Glutamatergic neuron (in vitro differentiated cells): ENCODE data around the gene BLTP2. TPM values are rescaled to one million over a fixed set of nuclear protein-coding genes. Genes with fewer than 3 reads are reported as not detected.
A peak's percentile ranks its signal among the peaks of the same experiment; 100 is the strongest.
"Not testable (repeated sequence)": the region's sequence is repeated elsewhere in the genome, so short reads cannot be mapped to it uniquely, and the experiment has no call there.

ENCODE experiments used
- DNase-seq: peaks from one replicate; pipeline ENCODE4 v3.0.0; 2022
- H3K27ac Mint-ChIP-seq: one replicate; pipeline ENCODE4 v1.8.0; 2020; ENCODE audit warnings: mild to moderate bottlenecking, mixed read lengths, inconsistent platforms; ENCODE audit not compliant: unreplicated experiment
- H3K27me3 Mint-ChIP-seq: one replicate; pipeline ENCODE4 v1.8.0; 2020; ENCODE audit warnings: mild to moderate bottlenecking, moderate library complexity, mixed read lengths, inconsistent platforms; ENCODE audit not compliant: unreplicated experiment
- H3K36me3 Mint-ChIP-seq: one replicate; pipeline ENCODE4 v1.8.0; 2020; ENCODE audit warnings: mild to moderate bottlenecking, mixed read lengths, inconsistent platforms; ENCODE audit not compliant: unreplicated experiment
- H3K4me1 Mint-ChIP-seq: one replicate; pipeline ENCODE4 v1.8.0; 2020; ENCODE audit warnings: mild to moderate bottlenecking, low read depth, mixed read lengths, inconsistent platforms; ENCODE audit not compliant: unreplicated experiment
- H3K4me3 Mint-ChIP-seq: one replicate; pipeline ENCODE4 v1.8.0; 2020; ENCODE audit warnings: mild to moderate bottlenecking, mixed read lengths, inconsistent platforms; ENCODE audit not compliant: unreplicated experiment
- H3K9me3 Mint-ChIP-seq: one replicate; pipeline ENCODE4 v1.8.0; 2020; ENCODE audit warnings: mild to moderate bottlenecking, moderate library complexity, mixed read lengths, inconsistent platforms; ENCODE audit not compliant: unreplicated experiment
- total RNA-seq: library from RNA; stranded (reverse); fragmentation: NEBNext Ultra II Directional; extraction: Animal tissue kit (Norgen Biotek cat#: 25700); gene quantifications from one replicate; pipeline ENCODE4 v1.2.1, GENCODE V29; 2021; ENCODE audit not compliant: unreplicated experiment
- TF ChIP-seq, protein P1 (sequence below): fragments of 200-600 bp; sonication (generic); IDR thresholded peaks from one replicate; pipeline ENCODE4 v1.5.0; 2021; ENCODE audit not compliant: partially characterized antibody, unreplicated experiment

BLTP2 gene
- total RNA-seq, 1 donor from 2014 or later = 181 TPM

DNA sequence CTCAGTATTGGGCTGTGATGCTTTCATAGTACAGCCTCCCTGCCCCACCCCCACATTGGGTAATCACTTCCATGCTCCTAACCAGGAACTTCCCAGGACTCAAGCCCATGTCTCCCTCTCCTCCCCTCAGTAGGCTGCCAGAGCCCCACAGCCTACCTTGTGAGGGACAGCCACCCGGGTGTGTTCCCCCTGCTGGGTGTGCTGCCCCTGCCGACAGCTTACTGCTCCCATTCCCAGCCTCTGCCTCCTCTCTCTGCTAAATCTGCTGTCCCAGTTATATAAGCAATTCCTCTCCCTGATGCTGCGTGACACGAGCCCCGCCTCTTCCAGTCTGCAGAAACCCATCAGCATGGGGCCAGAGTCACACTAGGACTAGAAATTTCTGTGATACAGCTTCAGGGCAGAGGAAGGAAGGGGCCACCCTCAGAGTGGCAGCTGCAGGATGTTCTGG is 31.0 kb downstream of the BLTP2 start, which contains the start of gene RSKR:
RSKR (minus strand) TSS at position 255 of the 451 bp plus-strand sequence; CDS start at position 231, 24 bp downstream.
- Mint-ChIP-seq H3K27ac (peak within 1 kb of the TSS; percentile 64), H3K36me3 (peaks cover 4% of the 10 kb centered on the region), H3K4me3 (peak within 1 kb of the TSS; percentile 30), H3K9me3 (peaks cover 3% of the 10 kb centered on the region), H3K4me1 (peaks cover 3% of the 10 kb centered on the region), H3K27me3 (peaks cover 3% of the 10 kb centered on the region)
- DNase-seq = no peak
- TF ChIP-seq, protein P1, sequence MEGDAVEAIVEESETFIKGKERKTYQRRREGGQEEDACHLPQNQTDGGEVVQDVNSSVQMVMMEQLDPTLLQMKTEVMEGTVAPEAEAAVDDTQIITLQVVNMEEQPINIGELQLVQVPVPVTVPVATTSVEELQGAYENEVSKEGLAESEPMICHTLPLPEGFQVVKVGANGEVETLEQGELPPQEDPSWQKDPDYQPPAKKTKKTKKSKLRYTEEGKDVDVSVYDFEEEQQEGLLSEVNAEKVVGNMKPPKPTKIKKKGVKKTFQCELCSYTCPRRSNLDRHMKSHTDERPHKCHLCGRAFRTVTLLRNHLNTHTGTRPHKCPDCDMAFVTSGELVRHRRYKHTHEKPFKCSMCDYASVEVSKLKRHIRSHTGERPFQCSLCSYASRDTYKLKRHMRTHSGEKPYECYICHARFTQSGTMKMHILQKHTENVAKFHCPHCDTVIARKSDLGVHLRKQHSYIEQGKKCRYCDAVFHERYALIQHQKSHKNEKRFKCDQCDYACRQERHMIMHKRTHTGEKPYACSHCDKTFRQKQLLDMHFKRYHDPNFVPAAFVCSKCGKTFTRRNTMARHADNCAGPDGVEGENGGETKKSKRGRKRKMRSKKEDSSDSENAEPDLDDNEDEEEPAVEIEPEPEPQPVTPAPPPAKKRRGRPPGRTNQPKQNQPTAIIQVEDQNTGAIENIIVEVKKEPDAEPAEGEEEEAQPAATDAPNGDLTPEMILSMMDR = no peak

DNA sequence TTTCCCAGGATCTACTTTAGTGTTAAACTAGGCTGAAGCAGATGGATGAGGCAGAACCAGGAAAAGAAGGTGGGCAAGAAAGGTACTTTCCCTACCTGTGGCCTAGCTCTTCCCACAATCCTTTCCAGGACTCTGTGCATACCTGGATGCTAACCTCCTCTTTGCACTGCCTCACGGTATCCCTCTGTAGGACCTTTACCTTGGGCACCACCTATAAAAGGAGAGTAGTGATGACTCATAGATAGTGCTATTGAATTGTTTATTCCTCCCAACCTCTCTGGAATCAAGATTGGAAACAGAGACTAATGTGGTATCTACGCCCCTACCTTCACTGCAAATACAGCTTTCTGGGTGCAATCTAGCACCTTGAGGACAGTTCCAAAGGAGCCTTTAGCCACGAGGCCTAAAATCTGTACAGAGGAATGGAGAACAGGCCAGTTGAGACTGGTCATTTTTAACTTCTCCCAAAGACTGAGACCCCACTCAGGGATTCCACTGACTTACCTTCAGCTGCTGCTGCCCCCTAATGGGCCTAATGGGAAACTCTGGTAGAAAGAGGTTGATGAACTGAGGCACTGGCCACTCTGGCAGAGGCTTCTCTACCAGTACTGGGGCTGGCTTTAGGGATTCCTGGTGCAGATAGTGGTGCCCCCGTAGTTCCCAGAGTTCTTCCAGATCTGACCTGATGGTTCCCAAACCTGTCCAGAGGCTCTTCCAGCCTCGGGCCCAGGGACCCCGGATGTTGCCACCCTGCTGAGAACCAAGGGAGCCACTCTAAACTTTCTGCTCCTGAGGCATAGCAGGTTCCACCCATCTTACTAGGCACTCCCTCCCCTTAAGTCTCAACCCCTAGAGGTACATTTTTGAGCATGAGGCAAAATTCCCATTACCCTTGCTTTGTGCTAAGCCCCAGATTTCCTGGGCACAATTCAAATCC is 31.8 kb downstream of the BLTP2 start:
- Mint-ChIP-seq H3K36me3 (peaks cover 4% of the 10 kb centered on the region), H3K4me1 (peaks cover 3% of the 10 kb centered on the region), H3K4me3 (peak overlapping the region; percentile 30), H3K9me3 (peaks cover 3% of the 10 kb centered on the region), H3K27me3 (peaks cover 3% of the 10 kb centered on the region), H3K27ac (peak overlapping the region; percentile 64)
- TF ChIP-seq, protein P1 = peak; percentile 71
- DNase-seq = peak; percentile 60

DNA sequence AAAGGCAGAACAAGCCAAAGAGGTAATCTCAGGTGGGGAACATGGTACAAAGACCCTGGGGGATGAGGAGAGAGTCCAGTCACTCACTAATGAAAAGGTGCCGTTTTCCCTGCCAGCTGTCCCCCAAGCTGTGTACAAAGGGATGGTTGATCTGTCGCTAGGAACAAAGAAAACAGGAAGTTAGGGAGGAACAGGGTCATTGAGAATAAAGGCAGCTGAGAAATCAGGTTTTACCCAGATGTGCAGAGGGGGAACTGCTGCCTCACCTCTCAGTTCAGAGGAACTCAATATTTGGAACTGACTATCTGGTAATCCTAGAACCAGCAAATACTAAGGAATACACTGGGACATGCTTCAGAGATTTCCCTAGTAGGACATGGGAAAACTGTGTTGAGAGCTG is 32.4 kb downstream of the BLTP2 start:
- no peak for DNase-seq
- Mint-ChIP-seq H3K27ac (peak overlapping the region; percentile 64), H3K4me3 (no peak overlapping the region), H3K27me3 (peaks cover 3% of the 10 kb centered on the region), H3K36me3 (peaks cover 4% of the 10 kb centered on the region), H3K4me1 (peaks cover 3% of the 10 kb centered on the region), H3K9me3 (peaks cover 3% of the 10 kb centered on the region)
- TF ChIP-seq, protein P1 = no peak

DNA sequence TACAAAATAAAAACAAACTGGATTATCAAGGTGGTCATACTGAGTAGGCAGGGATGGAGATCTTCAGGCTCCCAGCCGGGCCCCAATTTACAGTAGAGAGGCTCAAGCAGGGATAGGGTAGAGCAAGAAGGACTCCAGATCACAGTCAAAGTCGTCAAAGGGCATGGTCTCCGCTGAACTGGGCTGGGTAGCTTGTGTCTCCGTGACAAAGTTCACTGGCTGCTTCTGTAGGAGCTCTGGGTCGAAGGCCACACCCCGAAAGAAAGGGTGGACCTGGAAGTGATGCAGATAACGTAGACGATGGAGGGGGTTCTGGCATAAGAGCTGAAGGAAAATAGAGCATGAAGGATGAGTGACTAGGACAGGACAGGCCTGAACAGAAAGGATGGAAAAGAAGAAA is 34.6 kb downstream of the BLTP2 start:
- Mint-ChIP-seq H3K27ac (no peak overlapping the region), H3K27me3 (peaks cover 5% of the 10 kb centered on the region), H3K4me3 (no peak overlapping the region), H3K4me1 (peaks cover 3% of the 10 kb centered on the region), H3K36me3 (peaks cover 4% of the 10 kb centered on the region), H3K9me3 (peaks cover 2% of the 10 kb centered on the region)
- DNase-seq = no peak
- TF ChIP-seq, protein P1 = no peak

DNA sequence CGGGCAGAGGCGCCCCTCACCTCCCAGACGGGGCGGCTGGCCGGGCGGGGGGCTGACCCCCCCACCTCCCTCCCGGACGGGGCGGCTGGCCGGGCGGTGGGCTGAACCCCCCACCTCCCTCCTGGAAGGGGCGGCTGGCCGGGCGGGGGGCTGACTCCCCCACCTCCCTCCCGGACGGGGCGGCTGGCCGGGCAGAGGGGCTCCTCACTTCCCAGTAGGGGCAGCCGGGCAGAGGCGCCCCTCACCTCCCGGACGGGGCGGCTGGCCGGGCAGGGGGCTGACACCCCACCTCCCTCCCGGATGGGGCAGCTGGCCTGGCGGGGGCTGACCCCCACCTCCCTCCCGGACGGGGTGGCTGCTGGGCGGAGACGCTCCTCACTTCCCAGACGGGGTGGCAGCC is 40.9 kb downstream of the BLTP2 start:
- not testable (repeated sequence) for H3K4me1 Mint-ChIP-seq, H3K9me3 Mint-ChIP-seq, H3K27me3 Mint-ChIP-seq, H3K4me3 Mint-ChIP-seq, H3K27ac Mint-ChIP-seq, H3K36me3 Mint-ChIP-seq
- DNase-seq = peak; percentile 21
